Stimulated activated CD8-positive, alpha-beta memory T cell treated with anti-CD3 and anti-CD28 coated beads, Interleukin-12 subunit alpha, Interleukin-12 subunit beta, amount 100 ng/mL, for 24 hours (primary cell): Measurements from ENCODE around the gene COL4A3.

Source experiments
- DNase-seq: peaks from one replicate; pipeline ENCODE4 v3.0.0-alpha.2; 2020; ENCODE audit errors: extremely low read depth

The COL4A3 gene

DNA sequence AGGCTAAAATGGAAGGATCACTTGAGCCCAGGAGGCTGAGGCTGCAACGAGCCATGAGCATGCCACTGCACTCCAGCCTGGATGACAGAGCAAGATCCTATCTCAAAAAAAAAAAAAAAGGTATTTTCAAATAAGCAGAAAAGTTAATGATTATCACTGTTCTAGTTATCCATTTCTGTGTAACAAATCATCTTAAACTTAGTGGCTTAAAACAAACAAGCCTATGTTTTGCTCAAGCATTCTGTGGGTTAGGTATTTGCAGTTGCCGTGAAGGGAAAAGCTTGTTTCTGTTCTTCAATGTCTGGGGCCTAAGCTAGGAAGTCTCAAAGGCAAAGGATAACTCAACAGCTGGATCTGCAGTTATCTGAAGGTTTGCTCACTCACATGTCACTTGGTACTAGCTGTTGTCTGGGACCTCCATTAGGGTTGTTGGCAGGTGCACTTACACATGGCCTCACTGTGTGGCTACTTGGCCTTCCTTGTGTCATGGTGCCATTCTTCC, 174.7 kb downstream of the COL4A3 start:
- DNase-seq: no peak

DNA sequence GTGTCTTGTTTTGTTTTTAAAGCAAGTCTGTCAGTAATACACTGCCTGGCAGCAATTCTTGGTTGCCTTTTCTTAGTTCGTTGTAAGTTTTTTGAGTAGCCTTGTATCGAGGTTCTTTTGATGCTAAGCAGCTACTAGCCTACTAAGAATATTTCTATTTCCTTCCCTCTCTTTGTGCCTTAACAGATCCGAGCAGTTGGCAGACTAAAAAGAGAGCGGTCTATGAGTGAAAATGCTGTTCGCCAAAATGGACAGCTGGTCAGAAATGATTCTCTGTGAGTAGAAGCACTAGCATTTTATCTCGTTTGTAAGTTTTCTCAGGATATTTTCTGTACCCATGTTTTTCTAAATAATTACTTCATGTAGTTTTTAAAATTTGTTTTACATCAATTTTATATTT, 175.7 kb downstream of the COL4A3 start:
- no peak for DNase-seq

DNA sequence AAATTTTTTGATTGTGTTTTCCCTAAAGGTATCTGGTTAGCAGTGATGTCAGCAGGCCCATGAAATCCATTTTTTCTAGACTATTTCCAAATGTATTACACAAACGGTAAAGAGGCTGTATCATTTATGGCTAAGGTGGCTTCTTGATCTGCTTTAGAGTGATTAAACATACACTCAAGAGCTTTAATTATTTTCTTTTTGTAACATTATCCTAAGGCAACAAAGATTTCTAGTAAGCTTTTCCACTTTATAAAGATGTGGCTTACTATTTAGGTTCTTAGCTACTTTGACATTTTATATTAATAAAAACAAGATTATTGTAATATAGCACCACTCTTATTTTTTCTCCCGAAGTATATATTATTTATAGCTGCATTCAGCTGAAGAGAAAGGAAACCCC, 177.1 kb downstream of the COL4A3 start:
- DNase-seq: no peak

DNA sequence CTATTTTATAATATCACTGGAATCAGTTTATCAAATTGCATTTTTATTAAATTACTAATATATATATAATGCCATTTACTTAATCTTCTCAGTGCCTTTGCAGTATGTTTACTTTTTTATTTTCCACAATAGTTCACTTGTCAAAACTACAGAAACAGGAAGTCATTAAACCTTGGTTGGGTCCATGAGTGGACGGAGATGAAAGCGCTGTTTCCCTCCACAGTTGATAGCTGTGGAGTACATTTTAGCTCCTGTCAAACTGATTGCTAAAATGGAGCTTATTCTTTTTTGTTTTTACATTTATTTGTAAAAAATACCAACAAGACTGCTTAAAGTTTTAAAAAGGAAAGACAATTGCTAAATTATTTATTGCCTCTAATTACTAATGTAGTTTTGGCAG, 179.8 kb downstream of the COL4A3 start:
- DNase-seq: no peak

DNA sequence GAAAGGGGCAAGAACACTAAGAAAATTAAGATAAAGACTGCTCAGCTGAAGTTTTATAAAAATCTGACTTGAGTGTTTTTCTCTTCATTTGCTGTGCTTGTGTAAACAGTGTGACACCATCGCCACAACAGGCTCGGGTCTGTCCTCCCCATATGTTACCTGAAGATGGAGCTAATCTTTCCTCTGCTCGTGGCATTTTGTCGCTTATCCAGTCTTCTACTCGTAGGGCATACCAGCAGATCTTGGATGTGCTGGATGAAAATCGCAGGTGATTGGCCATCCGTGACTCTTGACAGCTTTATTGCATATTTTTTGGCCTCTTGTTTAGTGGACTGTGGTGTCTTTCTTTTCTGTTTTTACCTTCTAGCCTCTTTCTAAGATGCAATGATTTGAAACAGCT, 182.7 kb downstream of the COL4A3 start:
- DNase-seq: no peak

DNA sequence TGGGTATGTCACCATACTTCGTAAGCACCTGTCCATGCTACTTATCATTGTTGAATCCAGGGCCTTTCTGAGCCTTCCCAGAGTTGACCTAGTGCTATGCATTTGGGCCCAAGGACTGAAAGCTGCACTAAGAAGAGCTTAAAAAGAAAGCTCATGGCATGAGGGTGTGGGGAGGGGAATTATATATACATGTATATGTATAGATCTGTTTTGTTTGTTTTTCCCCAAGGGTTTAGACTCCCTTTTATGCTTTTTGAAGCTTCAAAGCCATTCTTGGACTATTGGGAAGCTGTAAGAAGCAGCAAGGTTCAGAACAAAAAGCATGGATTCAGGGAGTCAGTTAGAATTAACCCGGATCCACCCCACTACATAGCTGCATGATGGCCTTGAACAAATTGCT, 183.9 kb downstream of the COL4A3 start:
- no peak for DNase-seq

DNA sequence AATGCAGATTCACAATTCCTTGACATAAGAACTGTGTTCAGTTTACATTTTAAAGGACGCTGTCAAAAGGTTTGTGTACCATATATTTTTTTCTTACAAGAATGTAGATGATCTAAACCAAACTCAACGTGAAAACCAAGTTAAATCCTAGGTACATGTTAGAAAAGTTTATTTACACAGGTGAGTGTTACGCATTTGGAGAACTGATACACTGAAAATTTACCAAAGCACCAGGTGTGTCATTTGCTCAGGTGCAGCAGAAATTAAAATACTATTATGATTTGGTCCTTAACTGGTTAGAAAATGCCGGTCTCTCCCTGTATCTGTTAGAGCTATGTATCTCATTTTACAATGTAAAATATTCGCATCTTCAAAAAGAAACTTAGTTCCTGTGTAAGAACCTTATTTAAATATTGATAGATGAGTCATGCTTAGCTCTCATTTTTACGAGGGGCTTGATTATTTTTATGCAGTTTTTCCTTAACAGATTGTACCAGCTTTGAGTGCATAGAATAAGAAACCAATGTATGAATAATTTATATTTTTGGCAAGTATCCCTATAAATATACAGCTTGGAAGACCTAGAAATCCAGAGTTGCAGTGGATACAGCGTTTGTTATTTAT, 185.7 kb downstream of the COL4A3 start:
- no peak for DNase-seq

DNA sequence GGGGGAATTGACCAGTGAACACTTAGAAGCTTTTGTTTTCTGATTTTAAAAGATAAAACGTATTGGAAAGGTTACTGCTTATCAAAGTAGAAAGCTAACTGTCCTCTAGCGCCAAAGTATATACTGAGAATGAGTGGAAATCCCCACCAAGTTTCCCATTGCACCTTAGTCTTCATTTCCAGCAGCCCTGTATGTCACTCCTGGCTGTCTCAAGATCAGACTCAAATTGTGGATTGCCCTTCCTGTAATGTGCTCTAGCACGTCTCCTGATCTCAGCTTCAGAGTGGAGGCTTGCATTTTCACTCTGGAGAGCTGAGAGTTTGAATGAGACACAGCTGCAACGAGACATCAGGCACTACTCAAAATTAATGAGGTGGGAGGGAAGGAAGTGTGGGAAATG, 187.2 kb downstream of the COL4A3 start:
- no peak for DNase-seq

DNA sequence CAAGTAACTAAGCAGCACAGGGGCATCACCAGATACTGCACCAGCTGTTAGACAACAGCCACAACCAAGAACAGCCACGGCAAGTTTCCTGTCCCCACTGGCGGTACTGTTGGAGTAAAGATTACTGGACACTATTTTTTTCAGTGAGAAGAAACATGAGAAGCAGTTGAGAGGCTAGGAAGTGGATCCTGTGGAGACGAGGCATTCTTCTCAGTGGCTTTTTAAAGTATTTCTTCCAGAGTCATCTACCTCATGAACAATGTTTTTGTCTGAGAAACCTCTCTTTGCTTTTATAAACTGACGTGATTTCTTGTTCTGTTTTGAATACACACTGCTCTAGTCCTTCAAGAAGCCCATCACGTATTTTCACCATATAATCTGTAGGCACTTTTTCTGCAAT, 195.9 kb downstream of the COL4A3 start:
- no peak for DNase-seq

DNA sequence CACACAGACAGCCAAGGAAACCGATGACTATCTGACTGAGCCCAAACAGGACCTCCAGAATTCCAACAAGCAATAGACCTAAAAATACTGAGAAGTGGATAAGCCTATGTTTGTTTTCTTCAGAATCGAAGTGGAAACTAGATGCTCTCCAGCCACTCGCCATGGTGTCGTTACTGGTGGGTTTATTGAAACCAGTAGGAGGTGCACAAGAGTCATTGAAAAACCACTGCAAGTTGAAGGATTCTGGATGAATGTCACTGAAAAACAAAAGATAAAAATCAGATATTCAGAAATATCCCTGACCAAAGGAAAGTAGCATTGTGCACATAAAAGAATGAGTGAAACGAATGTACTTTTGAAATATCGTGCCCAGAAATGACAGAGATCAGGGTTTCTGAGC, 199.3 kb downstream of the COL4A3 start:
- DNase-seq: no peak
